ENCODE results near the gene SPATC1L.

Gene SPATC1L

DNA sequence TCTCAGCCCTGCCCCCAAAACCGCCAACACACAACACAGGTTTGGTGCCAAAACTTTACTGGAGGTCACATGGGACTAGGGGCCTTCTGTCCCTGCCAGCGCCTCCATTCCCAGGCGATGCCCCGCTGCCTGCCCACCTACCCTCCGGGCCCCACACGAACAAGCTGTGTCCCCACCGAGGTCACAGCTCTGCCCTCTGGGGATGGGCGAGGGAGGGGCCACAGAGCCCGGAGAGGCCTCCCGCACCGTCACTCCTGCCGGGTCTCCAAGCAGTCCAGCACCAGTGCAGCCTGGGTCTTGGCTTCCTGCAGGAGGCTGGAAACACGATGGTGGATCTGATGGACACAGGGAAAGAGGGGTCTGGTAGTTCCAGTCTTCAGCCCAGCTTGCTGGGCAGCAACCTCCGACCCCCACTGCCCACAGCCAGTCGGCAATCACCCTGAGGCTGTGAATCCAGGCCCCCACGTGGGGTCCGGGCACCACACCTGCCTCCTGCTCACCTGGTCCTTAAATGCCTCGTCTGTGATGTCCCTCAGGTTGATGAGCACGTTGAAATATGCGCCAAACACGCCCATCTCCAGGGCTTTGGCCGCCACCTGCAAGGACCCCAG lies 47.4 kb downstream of the SPATC1L start:
- no peak for DNase-seq (ENCODE audit: low read depth)
- H3K4me3 ChIP-seq (ENCODE audit: low read length): no peak overlapping the region
- TF ChIP-seq, protein P1, sequence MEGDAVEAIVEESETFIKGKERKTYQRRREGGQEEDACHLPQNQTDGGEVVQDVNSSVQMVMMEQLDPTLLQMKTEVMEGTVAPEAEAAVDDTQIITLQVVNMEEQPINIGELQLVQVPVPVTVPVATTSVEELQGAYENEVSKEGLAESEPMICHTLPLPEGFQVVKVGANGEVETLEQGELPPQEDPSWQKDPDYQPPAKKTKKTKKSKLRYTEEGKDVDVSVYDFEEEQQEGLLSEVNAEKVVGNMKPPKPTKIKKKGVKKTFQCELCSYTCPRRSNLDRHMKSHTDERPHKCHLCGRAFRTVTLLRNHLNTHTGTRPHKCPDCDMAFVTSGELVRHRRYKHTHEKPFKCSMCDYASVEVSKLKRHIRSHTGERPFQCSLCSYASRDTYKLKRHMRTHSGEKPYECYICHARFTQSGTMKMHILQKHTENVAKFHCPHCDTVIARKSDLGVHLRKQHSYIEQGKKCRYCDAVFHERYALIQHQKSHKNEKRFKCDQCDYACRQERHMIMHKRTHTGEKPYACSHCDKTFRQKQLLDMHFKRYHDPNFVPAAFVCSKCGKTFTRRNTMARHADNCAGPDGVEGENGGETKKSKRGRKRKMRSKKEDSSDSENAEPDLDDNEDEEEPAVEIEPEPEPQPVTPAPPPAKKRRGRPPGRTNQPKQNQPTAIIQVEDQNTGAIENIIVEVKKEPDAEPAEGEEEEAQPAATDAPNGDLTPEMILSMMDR (conservative IDR thresholded peaks at IDR 0.05; ENCODE audit: low read depth, low read length): no peak

DNA sequence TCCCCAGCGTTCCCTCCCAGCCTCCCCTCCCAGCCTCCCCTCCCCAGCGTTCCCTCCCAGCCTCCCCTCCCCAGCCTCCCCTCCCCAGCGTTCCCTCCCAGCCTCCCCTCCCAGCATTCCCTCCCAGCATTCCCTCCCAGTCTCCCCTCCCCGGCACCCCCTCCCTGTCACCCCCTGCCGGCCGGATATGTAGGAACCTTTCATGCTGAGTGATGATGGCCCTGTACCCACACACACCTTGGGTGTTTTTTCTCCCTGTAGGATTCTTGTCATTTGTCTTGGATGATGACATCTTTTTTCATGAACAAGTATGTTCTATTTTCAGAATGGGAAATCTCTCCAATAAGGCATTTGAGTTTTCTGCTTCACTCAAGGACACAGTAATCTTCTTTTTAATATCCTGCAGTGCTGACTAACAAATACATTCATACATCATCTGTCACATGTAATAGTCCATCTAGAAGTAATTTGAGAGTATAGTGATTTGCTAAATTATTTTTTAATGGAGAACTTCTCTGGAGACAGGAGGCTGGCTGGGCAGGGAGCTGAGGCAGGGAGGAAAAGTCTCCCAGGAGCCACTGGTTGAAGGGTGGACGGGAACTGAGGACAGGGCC lies 48.4 kb downstream of the SPATC1L start:
- H3K4me3 ChIP-seq (ENCODE audit: low read length): no peak overlapping the region
- no peak for DNase-seq (ENCODE audit: low read depth)
- TF ChIP-seq, protein P1 (conservative IDR thresholded peaks at IDR 0.05; ENCODE audit: low read depth, low read length): no peak

DNA sequence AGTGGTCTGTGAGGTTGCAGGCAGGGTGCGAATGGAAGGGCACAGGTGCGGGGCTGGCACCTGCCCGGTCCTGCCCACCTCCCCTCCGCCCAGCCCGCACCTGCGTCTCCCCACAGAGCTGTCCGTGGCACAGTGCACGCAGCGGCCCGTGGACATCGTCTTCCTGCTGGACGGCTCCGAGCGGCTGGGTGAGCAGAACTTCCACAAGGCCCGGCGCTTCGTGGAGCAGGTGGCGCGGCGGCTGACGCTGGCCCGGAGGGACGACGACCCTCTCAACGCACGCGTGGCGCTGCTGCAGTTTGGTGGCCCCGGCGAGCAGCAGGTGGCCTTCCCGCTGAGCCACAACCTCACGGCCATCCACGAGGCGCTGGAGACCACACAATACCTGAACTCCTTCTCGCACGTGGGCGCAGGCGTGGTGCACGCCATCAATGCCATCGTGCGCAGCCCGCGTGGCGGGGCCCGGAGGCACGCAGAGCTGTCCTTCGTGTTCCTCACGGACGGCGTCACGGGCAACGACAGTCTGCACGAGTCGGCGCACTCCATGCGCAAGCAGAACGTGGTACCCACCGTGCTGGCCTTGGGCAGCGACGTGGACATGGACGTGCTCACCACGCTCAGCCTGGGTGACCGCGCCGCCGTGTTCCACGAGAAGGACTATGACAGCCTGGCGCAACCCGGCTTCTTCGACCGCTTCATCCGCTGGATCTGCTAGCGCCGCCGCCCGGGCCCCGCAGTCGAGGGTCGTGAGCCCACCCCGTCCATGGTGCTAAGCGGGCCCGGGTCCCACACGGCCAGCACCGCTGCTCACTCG lies 52.2 kb downstream of the SPATC1L start:
- H3K4me3 ChIP-seq (ENCODE audit: low read length): no peak overlapping the region
- TF ChIP-seq, protein P1 (conservative IDR thresholded peaks at IDR 0.05; ENCODE audit: low read depth, low read length): no peak
- no peak for DNase-seq (ENCODE audit: low read depth)

DNA sequence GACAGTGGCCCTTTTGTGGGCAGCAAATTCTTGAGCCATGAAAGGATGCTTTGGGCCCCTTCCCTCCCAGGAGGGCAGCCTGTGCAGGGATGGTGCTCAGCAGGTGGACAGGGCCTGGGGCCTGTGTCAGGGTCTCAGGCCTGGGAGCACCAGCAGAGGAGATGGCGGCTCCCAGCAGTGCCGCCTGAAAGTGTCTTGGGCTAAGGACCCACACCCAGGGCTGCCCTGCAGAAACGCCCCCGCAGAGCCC lies 52.7 kb downstream of the SPATC1L start:
- no peak overlapping the region for H3K4me3 ChIP-seq (ENCODE audit: low read length)
- TF ChIP-seq, protein P1 (conservative IDR thresholded peaks at IDR 0.05; ENCODE audit: low read depth, low read length): no peak
- no peak for DNase-seq (ENCODE audit: low read depth)

DNA sequence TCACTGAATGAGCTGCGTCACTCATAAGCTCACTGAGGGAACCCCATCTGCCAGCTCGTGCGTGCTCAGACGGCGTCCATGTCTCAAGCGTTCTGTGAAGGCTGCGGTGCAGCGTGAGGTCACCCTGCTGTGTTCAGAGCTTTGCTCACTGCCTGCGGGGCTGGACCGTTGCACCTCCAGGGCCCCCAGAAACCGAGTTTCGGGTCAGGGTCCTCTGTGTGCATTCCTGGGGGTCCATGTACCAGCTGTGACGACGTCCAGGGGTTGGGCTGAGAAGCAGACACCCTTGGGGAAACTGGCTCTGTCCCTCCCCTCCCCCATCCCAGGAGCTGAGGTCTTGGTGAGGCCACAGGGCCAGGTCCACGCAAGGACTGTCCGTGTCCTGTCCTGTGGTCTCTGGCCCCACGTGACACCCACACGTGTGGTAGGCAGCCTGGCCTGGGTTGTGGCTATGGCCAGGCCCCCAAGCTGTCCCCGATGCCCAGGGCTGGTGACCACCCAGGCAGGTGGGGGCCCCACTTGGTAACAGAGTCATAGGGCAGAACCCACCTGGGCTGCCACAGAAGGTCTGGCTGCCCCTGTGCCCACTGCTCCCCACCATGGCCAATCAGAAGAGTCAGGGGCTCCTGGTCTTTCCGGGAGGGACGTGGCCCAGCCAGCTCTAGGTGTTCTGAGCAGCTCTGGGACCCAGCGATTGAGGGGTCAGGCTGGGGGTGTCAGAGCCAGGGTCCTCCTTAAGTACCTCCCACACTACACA lies 53.2 kb downstream of the SPATC1L start:
- H3K4me3 ChIP-seq (ENCODE audit: low read length): no peak overlapping the region
- TF ChIP-seq, protein P1 (conservative IDR thresholded peaks at IDR 0.05; ENCODE audit: low read depth, low read length): no peak
- DNase-seq (ENCODE audit: low read depth): no peak

DNA sequence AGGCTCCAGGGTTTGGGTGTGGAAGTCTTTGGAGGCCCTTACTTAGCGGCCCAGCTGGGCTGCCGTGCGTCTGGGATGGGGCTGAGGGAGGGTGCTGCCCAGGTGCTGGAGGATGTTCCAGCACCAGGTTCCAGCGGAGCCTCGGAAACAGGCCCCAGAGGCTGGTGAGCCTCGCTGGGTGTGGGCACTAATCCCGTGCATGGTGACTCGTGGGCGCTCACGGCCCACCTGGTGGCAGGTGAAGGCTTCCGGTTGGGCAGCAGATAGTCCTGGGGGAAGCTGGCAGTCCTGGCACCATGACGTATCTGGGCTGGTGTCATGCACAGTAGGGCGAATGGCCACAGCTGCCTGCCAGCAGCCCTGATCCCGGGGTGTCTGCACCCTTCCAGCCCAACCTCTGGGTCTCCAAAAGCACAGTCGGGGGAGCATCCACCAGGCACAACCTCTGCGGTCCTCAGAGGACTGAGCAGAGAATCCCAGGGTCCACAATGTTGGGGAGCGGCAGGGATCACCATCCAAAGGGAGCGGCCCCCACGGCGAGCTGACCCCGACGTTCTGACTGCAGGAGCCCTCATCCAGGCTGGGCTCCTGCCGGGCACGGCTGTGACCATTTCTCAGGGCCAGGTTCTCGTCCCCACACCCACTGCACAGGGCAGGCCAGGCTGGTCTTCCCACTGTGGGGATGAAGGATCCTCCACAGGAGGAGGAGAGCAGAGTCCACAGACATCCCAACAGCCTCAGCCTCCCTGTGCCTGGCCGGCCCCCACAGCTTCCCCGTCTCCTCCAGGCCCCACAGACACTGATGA lies 54.2 kb downstream of the SPATC1L start:
- H3K4me3 ChIP-seq (ENCODE audit: low read length): no peak overlapping the region
- TF ChIP-seq, protein P1 (conservative IDR thresholded peaks at IDR 0.05; ENCODE audit: low read depth, low read length): no peak
- no peak for DNase-seq (ENCODE audit: low read depth)

Measured in retinal pigment epithelial cell (primary cell).